Measurements from ENCODE around the gene RAB43. TPM values are rescaled to one million over a fixed set of nuclear protein-coding genes. Genes with fewer than 3 reads are reported as not detected.

Gene RAB43
- total RNA-seq, 2 donors from 2014 or later, result 34.5 to 38.1 TPM

- no peaks in the 10 kb centered on the region for H3K27me3 ChIP-seq (ENCODE audit: control insufficient read depth, insufficient read depth, low read length, poor library complexity, severe bottlenecking)
- no peak overlapping the region for H3K4me3 Mint-ChIP-seq
- H3K4me1 ChIP-seq (ENCODE audit: control insufficient read depth, insufficient read depth, low read length), result peaks cover 6% of the 10 kb centered on the region
- peaks cover 59% of the 10 kb centered on the region for H3K36me3 ChIP-seq (ENCODE audit: control insufficient read depth, insufficient read depth, low read length)
- H3K4me3 ChIP-seq (ENCODE audit: low read length), result no peak overlapping the region
- H3K4me1 Mint-ChIP-seq, result peaks cover 22% of the 10 kb centered on the region
- no peak for TF ChIP-seq CTCF (conservative IDR thresholded peaks at IDR 0.05)
- no peaks in the 10 kb centered on the region for H3K9me3 ChIP-seq (ENCODE audit: control insufficient read depth, low read length)
- H3K27me3 Mint-ChIP-seq (ENCODE audit: insufficient read depth), result no peaks in the 10 kb centered on the region
- H3K27ac ChIP-seq (ENCODE audit: low read depth, low read length), result no peak overlapping the region
- no peak for DNase-seq
- H3K9ac ChIP-seq (ENCODE audit: extremely low read depth, low read length, poor library complexity, severe bottlenecking), result no peak overlapping the region
- peaks cover 39% of the 10 kb centered on the region for H3K36me3 Mint-ChIP-seq (ENCODE audit: low read depth)
- H3K27ac Mint-ChIP-seq, result peak overlapping the region; percentile 5
- H3K9me3 Mint-ChIP-seq, result no peaks in the 10 kb centered on the region
- WGBS, 2 experiments (ENCODE audit: insufficient coverage in 1 of 2, insufficient read length in 1 of 2), result 92% methylated on average over 2 of the region's 2 CpGs; no CpG with 5 or more reads in 1 of the 2 experiments
Observed at GRCh38 chr3:129131465-129132088, 10.0 kb upstream of the RAB43 start.

GRCh38 chr3:129130291-129130813 is 8.7 kb upstream of the RAB43 start:
- H3K4me3 Mint-ChIP-seq, result no peak overlapping the region
- no peak overlapping the region for H3K4me3 ChIP-seq (ENCODE audit: low read length)
- H3K27ac ChIP-seq (ENCODE audit: low read depth, low read length), result no peak overlapping the region
- H3K9me3 Mint-ChIP-seq, result no peaks in the 10 kb centered on the region
- no peak overlapping the region for H3K27ac Mint-ChIP-seq
- peaks cover 22% of the 10 kb centered on the region for H3K4me1 Mint-ChIP-seq
- WGBS, 2 experiments (ENCODE audit: insufficient coverage in 1 of 2, insufficient read length in 1 of 2), result 95 to 96% methylated on average over 8 to 13 of the region's 13 CpGs
- no peak overlapping the region for H3K9ac ChIP-seq (ENCODE audit: extremely low read depth, low read length, poor library complexity, severe bottlenecking)
- TF ChIP-seq CTCF (conservative IDR thresholded peaks at IDR 0.05), result no peak
- peaks cover 44% of the 10 kb centered on the region for H3K36me3 Mint-ChIP-seq (ENCODE audit: low read depth)
- H3K27me3 Mint-ChIP-seq (ENCODE audit: insufficient read depth), result no peaks in the 10 kb centered on the region
- no peak for DNase-seq
- H3K36me3 ChIP-seq (ENCODE audit: control insufficient read depth, insufficient read depth, low read length), result peaks cover 59% of the 10 kb centered on the region
- H3K4me1 ChIP-seq (ENCODE audit: control insufficient read depth, insufficient read depth, low read length), result peaks cover 6% of the 10 kb centered on the region
- no peaks in the 10 kb centered on the region for H3K9me3 ChIP-seq (ENCODE audit: control insufficient read depth, low read length)
- H3K27me3 ChIP-seq (ENCODE audit: control insufficient read depth, insufficient read depth, low read length, poor library complexity, severe bottlenecking), result no peaks in the 10 kb centered on the region

GRCh38 chr3:129128357-129129155 is 7.0 kb upstream of the RAB43 start:
- Histone ChIP-seq H3K27me3 (ENCODE audit: control insufficient read depth, insufficient read depth, low read length, poor library complexity, severe bottlenecking) (no peaks in the 10 kb centered on the region), H3K4me1 (ENCODE audit: control insufficient read depth, insufficient read depth, low read length) (peaks cover 7% of the 10 kb centered on the region), H3K27ac (ENCODE audit: low read depth, low read length) (no peak overlapping the region), H3K9me3 (ENCODE audit: control insufficient read depth, low read length) (no peaks in the 10 kb centered on the region), H3K4me3 (ENCODE audit: low read length) (no peak overlapping the region), H3K36me3 (ENCODE audit: control insufficient read depth, insufficient read depth, low read length) (peaks cover 43% of the 10 kb centered on the region), H3K9ac (ENCODE audit: extremely low read depth, low read length, poor library complexity, severe bottlenecking) (no peak overlapping the region)
- H3K27me3 Mint-ChIP-seq (ENCODE audit: insufficient read depth), result no peaks in the 10 kb centered on the region
- H3K4me3 Mint-ChIP-seq, result no peak overlapping the region
- H3K9me3 Mint-ChIP-seq, result no peaks in the 10 kb centered on the region
- H3K27ac Mint-ChIP-seq, result peak overlapping the region; percentile 68
- no peak for TF ChIP-seq CTCF (conservative IDR thresholded peaks at IDR 0.05)
- peaks cover 31% of the 10 kb centered on the region for H3K36me3 Mint-ChIP-seq (ENCODE audit: low read depth)
- DNase-seq, result no peak
- peaks cover 24% of the 10 kb centered on the region for H3K4me1 Mint-ChIP-seq
- WGBS, 2 experiments (ENCODE audit: insufficient coverage in 1 of 2, insufficient read length in 1 of 2), result 94 to 98% methylated on average over 8 to 16 of the region's 16 CpGs
